MM.1S (cell line): ENCODE data around the gene NTRK2.

ENCODE experiments used
- DNase-seq: peaks from one replicate; pipeline ENCODE4 v3.0.0-alpha.2; 2015
- H2AFZ ChIP-seq: fragments of 300-600 bp; sonication (generic); 2 replicates; pipeline ENCODE4 v1.6.0; 2016; ENCODE audit warnings: antibody characterized with exemption, low read length
- H3F3A ChIP-seq: fragments of 300-600 bp; sonication (generic); 2 replicates; pipeline ENCODE4 v1.6.1; 2016; ENCODE audit warnings: mild to moderate bottlenecking, antibody characterized with exemption, low read length, moderate library complexity, mixed read lengths; ENCODE audit not compliant: insufficient read depth
- H3K27ac ChIP-seq: fragments of 300-600 bp; sonication (generic); 2 replicates; pipeline ENCODE4 v1.5.1; 2016; ENCODE audit warnings: mild to moderate bottlenecking, low read length
- H3K27me3 ChIP-seq: fragments of 300-600 bp; sonication (generic); replicated peaks from 2 replicates; pipeline ENCODE4 v1.6.0; 2016; ENCODE audit warnings: low read length; ENCODE audit not compliant: insufficient read depth
- H3K36me3 ChIP-seq: fragments of 300-600 bp; sonication (generic); replicated peaks from 2 replicates; pipeline ENCODE4 v1.6.1; 2016; ENCODE audit warnings: mild to moderate bottlenecking, low read length, mixed read lengths; ENCODE audit not compliant: insufficient read depth
- H3K4me1 ChIP-seq: fragments of 300-600 bp; sonication (generic); 2 replicates; pipeline ENCODE4 v1.6.1; 2016; ENCODE audit warnings: low read length, mixed read lengths
- H3K4me2 ChIP-seq: fragments of 300-600 bp; sonication (generic); 2 replicates; pipeline ENCODE4 v1.6.0; 2016; ENCODE audit warnings: low read depth, low read length
- H3K4me3 ChIP-seq: fragments of 300-600 bp; sonication (generic); 2 replicates; pipeline ENCODE4 v1.5.1; 2016; ENCODE audit warnings: low read length, mixed read lengths
- H3K79me2 ChIP-seq: fragments of 300-600 bp; sonication (generic); 2 replicates; pipeline ENCODE4 v1.6.1; 2016; ENCODE audit warnings: mixed run types, low read length, mixed read lengths
- H3K9ac ChIP-seq: fragments of 300-600 bp; sonication (generic); 2 replicates; pipeline ENCODE4 v1.6.1; 2016; ENCODE audit warnings: low read length, mixed read lengths
- H3K9me2 ChIP-seq: fragments of 300-600 bp; sonication (generic); replicated peaks from 2 replicates; pipeline ENCODE4 v1.6.1; 2016; ENCODE audit warnings: mild to moderate bottlenecking, low read length, mixed read lengths; ENCODE audit not compliant: insufficient read depth
- H3K9me3 ChIP-seq: fragments of 300-600 bp; sonication (generic); replicated peaks from 2 replicates; pipeline ENCODE4 v1.6.1; 2016; ENCODE audit warnings: mild to moderate bottlenecking, low read length, mixed read lengths; ENCODE audit not compliant: insufficient read depth
- H4K20me1 ChIP-seq: fragments of 300-600 bp; sonication (generic); 2 replicates; pipeline ENCODE4 v1.6.1; 2016; ENCODE audit warnings: mild to moderate bottlenecking, low read length, moderate library complexity, mixed read lengths; ENCODE audit not compliant: insufficient read depth
- CTCF ChIP-seq: fragments of 300-600 bp; sonication (generic); IDR thresholded peaks from 2 replicates; pipeline ENCODE4 v1.5.1; 2016; ENCODE audit warnings: antibody characterized with exemption, low read length, mixed read lengths
- EZH2 ChIP-seq: fragments of 300-600 bp; sonication (generic); optimal IDR thresholded peaks from 2 replicates; pipeline ENCODE3; 2017; ENCODE audit warnings: low read depth, mild to moderate bottlenecking, antibody characterized with exemption, low read length, mixed read lengths
- EZH2phosphoT487 ChIP-seq: fragments of 300-600 bp; sonication (generic); IDR thresholded peaks from 2 replicates; pipeline ENCODE4 v1.6.1; 2018; ENCODE audit warnings: antibody characterized with exemption, low read length

The NTRK2 gene

GRCh38 chr9:84899326-84899725, 229.8 kb downstream of the NTRK2 start:
- no peak overlapping the region for H3K27ac ChIP-seq
- H3K9me2 ChIP-seq: no peaks in the 10 kb centered on the region
- no peaks in the 10 kb centered on the region for H3F3A ChIP-seq
- no peaks in the 10 kb centered on the region for H3K79me2 ChIP-seq
- H3K27me3 ChIP-seq: no peaks in the 10 kb centered on the region
- no peak for TF ChIP-seq EZH2
- TF ChIP-seq EZH2phosphoT487: no peak
- TF ChIP-seq CTCF: no peak
- no peaks in the 10 kb centered on the region for H3K36me3 ChIP-seq
- H3K9ac ChIP-seq: no peak overlapping the region
- no peaks in the 10 kb centered on the region for H3K9me3 ChIP-seq
- H3K4me1 ChIP-seq: no peaks in the 10 kb centered on the region
- no peak overlapping the region for H3K4me2 ChIP-seq
- DNase-seq: no peak
- no peak overlapping the region for H2AFZ ChIP-seq
- no peaks in the 10 kb centered on the region for H4K20me1 ChIP-seq
- no peak overlapping the region for H3K4me3 ChIP-seq

- no peaks in the 10 kb centered on the region for H3K27me3 ChIP-seq
These were observed 230.9 kb downstream of the NTRK2 start for GRCh38 chr9:84900421-84900820.

GRCh38 chr9:84903963-84904362, 234.4 kb downstream of the NTRK2 start:
- Histone ChIP-seq H3K9me2 (no peaks in the 10 kb centered on the region), H4K20me1 (no peaks in the 10 kb centered on the region), H3K9me3 (no peaks in the 10 kb centered on the region), H3K27me3 (no peaks in the 10 kb centered on the region), H3K4me2 (no peak overlapping the region), H3K27ac (no peak overlapping the region), H3K36me3 (no peaks in the 10 kb centered on the region), H3K9ac (no peak overlapping the region), H3F3A (no peaks in the 10 kb centered on the region), H3K79me2 (no peaks in the 10 kb centered on the region), H3K4me3 (no peak overlapping the region), H2AFZ (no peak overlapping the region), H3K4me1 (no peaks in the 10 kb centered on the region)
- TF ChIP-seq EZH2phosphoT487: no peak
- TF ChIP-seq EZH2: no peak
- TF ChIP-seq CTCF: no peak
- no peak for DNase-seq

More at GRCh38 chr9:84900421-84900820, 230.9 kb downstream of the NTRK2 start:
- no peaks in the 10 kb centered on the region for H3K36me3 ChIP-seq
- no peak overlapping the region for H3K4me3 ChIP-seq
- no peak overlapping the region for H3K27ac ChIP-seq
- H3K9me3 ChIP-seq: no peaks in the 10 kb centered on the region
- H2AFZ ChIP-seq: no peak overlapping the region
- H3K4me2 ChIP-seq: no peak overlapping the region
- no peaks in the 10 kb centered on the region for H3F3A ChIP-seq
- no peak for TF ChIP-seq EZH2phosphoT487
- no peak overlapping the region for H3K9ac ChIP-seq
- H4K20me1 ChIP-seq: no peaks in the 10 kb centered on the region
- no peaks in the 10 kb centered on the region for H3K4me1 ChIP-seq
- H3K9me2 ChIP-seq: no peaks in the 10 kb centered on the region
- no peaks in the 10 kb centered on the region for H3K79me2 ChIP-seq
- no peak for DNase-seq

GRCh38 chr9:84916769-84917168, 247.2 kb downstream of the NTRK2 start:
- Histone ChIP-seq H3K79me2 (no peaks in the 10 kb centered on the region), H3K9me3 (no peaks in the 10 kb centered on the region), H4K20me1 (no peaks in the 10 kb centered on the region), H3K9me2 (no peaks in the 10 kb centered on the region), H3F3A (no peaks in the 10 kb centered on the region), H3K4me2 (no peak overlapping the region), H3K4me1 (no peaks in the 10 kb centered on the region), H3K4me3 (no peak overlapping the region), H3K36me3 (no peaks in the 10 kb centered on the region), H3K27me3 (no peaks in the 10 kb centered on the region), H3K9ac (no peak overlapping the region), H2AFZ (no peak overlapping the region), H3K27ac (no peak overlapping the region)
- TF ChIP-seq EZH2phosphoT487: no peak
- TF ChIP-seq CTCF: no peak
- no peak for TF ChIP-seq EZH2
- DNase-seq: no peak
